ENCODE results near the gene PECR.

- TF ChIP-seq EZH2 (IDR thresholded peaks at IDR 0.05; ENCODE audit: insufficient read depth, poor library complexity, severe bottlenecking) (no peak), EZH2phosphoT487 (IDR thresholded peaks at IDR 0.05; ENCODE audit: insufficient read depth, low read depth) (no peak)
These were observed 29.5 kb upstream of the PECR start for GRCh38 chr2:216111122-216111521.
